GM23248 (cell line): ENCODE results near the gene IRF4.

ENCODE experiments used
- EZH2 ChIP-seq: fragments of 200-600 bp; sonication (generic); IDR thresholded peaks from 2 replicates; pipeline ENCODE4 v1.6.1; 2018; ENCODE audit warnings: antibody characterized with exemption, mild to moderate bottlenecking; ENCODE audit not compliant: insufficient read depth, poor library complexity, severe bottlenecking
- EZH2phosphoT487 ChIP-seq: fragments of 200-600 bp; sonication (generic); IDR thresholded peaks from 2 replicates; pipeline ENCODE4 v1.6.1; 2018; ENCODE audit warnings: antibody characterized with exemption, moderate library complexity, mild to moderate bottlenecking, low read depth; ENCODE audit not compliant: insufficient read depth

DNA sequence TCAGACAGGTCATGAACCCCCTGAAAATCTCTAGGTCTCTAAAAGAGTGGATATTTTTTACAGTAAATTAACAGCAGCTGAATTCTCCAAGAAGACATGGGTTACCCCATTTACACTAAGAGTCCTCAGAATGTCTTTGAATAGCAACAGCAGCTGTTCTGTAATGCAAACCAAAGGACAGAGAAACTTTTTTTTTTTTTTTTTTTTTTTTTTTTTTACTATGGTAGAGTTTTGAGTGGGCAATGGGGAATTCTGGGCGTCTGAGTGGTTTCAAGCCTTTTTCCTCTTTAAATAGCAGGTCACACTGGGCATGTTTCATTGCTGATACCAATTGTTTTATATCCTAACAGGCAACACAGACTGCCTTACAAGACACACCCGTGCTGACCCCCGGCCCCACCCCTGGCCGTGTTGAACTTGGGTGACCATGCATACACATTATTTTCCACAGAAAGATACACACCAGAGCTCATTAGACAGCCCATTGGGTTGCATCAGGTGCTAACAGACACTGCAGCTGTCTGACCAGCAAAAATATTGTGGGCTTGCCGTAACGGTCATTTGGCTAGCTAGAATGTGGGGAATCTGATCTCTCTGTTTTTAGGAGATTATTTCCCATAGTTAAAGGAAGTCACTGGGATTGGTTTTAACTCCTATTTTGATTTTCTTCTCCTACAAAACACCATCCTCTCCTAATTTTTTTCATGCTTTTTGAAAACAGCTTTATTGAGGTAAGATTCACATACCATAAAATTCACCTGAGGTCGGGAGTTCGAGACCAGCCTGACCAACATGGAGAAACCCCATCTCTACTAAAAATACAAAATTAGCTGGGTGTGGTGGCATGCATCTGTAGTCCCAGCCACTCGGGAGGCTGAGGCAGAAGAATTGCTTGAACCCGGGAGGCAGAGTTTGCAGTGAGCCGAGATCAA is 26.7 kb upstream of the IRF4 start:
- TF ChIP-seq EZH2: no peak
- TF ChIP-seq EZH2phosphoT487: no peak
